ENCODE data around the gene OR4F6.
"Not testable (repeated sequence)": the region's sequence is repeated elsewhere in the genome, so short reads cannot be mapped to it uniquely, and the experiment has no call there.

Gene OR4F6, protein sequence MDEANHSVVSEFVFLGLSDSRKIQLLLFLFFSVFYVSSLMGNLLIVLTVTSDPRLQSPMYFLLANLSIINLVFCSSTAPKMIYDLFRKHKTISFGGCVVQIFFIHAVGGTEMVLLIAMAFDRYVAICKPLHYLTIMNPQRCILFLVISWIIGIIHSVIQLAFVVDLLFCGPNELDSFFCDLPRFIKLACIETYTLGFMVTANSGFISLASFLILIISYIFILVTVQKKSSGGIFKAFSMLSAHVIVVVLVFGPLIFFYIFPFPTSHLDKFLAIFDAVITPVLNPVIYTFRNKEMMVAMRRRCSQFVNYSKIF

DNA sequence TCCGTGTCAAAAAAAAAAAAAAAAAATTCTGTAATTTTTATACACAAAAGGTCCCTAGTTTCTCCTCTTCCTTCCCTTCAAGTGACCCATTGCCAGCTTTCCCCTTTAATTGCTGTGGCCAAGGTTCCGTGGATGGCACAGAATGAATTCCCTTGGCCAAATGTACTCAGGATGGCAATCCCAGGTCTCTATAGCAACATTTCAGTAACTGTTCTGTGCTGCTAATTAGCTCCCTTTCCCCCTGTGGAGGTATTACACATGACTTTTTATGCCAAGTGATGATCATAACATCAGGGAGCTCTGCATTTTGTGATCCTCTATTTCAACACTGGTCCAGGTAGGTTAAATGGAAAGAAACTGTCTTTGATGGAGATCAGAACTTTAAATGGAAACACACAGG, at the start of gene OR4F6:
Gene OR4F6, plus strand, starts transcription at position 301 of the 400 bp plus-strand sequence. CDS start 2,211 bp downstream, outside the sequence.
- no peak for DNase-seq

DNA sequence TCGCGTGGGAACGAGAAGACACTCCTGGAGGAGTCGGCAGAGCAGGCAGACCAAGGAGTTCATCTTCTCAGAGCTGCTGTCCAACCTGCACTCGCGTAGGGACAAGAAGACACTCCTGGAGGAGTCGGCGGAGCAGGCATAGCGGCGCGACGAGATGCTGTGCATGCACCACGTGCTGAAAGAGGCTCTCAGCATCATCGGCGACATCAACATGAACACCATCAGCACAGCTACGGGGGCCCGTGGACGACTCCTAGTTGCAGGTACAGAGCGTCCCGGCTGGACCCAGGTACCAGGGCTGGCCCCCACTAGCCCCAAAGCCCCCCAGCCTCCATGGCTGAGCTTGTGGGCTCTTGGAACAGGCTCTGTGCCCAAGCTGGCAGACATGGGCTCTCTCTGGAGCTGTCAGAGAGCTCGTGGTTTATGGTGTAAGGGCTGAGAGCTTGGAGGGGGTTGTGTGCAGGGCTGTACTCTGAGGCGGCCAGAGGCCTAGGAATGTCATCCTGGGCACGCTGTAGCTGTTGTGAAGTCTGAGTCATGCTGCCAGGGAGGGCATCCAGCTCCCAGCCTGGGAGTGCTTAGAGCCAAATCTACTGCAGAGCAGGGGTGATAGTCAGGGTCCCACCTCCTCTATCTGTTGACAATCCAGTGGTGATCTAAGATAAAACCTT, 38.5 kb upstream of the OR4F6 start:
- DNase-seq: not testable (repeated sequence)

DNA sequence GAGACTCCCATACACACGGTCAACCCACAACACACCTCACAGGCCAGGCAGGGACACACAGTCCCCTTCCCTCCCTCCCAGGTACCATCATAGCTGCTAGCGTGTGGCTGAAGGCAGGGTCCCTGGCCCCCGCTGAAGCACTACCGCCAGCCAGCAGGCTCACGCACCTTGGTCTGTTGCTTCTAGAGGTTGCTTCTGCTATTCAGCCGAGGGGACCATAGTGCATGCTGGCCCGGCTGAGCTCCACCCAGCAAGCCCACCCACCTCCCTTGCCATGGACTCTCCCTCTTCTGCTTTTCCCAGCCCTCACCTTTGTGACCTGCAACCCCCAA, 38.0 kb upstream of the OR4F6 start:
- not testable (repeated sequence) for DNase-seq

DNA sequence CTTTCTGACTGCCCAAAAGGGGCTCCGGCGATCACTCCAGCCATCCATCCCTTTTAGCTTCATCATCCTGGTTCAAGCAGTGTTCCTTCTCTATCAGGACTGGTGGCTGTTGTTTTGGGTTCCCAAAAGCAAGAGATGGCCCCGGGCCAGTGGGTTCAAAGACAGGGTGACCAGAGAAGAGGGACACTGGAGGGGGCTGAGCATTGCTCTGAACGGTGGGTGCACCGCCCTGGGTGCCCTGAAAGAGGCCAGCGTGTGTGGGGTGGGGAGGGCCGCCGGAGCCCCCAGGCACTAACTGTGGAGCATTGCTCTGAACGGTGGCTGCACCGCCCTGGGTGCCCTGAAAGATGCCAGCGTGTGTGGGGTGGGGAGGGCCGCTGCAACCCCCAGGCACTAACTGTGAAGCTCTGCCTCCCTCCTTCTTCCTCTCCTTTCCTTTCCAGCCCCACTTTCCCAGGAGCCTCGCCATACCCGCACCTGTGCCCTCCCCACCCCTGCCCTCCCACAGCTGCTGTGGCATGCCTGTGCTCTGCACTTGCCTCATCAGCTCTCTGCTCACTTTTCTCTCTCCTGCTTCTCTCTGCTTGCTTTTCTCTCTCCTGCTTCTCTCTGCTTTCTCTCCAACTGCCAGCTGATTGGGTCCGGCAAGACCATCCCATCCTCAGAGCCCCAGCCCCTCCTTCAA, 37.4 kb upstream of the OR4F6 start:
- DNase-seq: no peak

DNA sequence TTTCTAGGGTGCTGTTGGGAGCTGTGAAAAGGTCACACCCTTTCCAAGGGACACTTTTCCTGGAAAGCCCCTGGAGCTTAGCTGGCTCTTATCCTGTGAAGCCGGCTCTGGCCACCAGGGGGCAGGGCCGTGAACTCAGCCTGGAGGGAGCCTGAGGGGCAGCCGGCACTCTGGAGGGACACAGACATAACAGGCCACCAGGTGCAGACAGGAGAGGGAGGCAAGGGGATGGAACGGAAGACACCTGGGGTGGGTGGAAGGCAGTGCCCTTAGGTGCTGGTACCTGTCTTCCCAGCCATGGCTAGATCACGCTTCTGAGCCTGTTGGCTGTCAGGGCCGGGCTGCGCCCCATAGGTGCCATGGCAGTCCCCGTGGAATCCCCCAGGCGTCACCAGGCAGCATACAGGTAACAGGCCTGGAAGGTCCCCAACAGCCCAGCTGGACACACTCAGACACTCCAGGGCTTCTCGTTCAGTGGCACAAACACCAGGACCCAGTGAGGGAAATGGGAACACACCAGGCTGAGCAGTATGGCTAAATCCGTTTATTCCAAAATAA, 36.1 kb upstream of the OR4F6 start:
- not testable (repeated sequence) for DNase-seq

DNA sequence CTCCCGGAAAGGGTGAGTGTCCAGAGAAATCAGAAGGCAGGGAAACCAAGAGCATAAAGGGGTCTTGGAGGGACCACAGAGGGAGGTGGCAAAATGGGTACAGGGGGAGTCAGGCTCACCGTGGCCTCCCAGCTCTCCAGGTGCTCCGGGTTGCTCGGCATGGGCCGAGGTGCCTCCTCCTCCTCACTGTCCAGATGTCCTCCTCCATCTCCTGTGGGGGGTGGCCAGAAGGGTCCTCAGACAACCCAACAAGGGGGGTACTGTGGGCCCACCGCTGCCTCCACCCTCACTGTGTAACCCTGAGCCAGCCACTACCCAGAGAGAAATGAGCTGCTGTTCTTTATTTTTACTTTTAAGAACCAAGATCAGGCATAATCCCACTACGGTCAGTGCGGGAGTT, 30.4 kb upstream of the OR4F6 start:
- DNase-seq: no peak

DNA sequence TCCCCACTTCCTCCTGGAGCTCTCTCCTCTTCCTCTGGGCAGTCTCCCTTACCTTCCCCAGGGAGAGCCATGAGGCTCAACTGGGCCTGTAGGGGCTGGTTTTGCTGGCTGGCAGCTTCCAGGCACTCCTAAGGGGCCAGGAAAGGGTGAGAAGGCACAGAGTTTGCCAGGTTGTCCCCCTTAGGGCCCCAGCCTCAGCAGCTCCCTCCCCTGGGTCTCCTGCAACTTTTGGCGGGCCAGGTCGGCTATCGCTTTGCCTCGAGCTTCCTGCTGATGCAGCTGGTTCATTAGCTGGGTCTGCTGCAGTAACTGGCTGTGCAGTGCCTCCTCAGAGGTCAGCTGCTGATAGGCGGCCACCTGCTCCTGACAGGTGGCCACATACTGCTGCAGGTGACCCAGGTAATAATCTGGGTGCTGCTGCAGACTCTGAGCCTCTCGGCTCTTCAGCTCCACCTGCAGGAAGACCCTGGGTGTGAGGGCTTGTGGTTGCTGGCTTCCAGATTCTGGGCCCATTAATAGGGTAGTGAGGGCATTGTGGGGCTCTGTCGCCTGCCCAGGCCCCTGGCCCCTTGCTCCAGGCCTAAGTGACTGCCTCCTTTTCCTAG, 29.7 kb upstream of the OR4F6 start:
- DNase-seq: no peak

DNA sequence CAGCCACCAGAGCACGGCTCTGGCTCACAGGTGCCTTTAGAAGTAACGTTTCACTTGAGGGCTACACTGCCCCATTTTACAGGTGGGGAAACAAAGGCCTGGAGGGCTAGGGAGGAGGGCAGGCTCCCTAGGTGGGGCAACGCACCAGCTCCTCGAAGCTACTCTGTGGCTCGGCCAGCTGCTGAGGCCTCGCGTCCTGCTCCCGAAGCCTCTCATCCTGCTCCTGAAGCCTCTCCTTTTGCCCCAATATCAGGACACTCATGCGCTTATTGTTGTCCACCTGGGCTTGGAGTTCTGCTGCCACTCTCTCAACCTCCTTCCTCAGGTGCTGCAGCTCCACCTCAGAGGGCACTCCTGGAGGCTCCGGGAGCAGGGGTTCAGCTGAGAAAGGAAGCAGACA, 28.2 kb upstream of the OR4F6 start:
- DNase-seq: no peak

DNA sequence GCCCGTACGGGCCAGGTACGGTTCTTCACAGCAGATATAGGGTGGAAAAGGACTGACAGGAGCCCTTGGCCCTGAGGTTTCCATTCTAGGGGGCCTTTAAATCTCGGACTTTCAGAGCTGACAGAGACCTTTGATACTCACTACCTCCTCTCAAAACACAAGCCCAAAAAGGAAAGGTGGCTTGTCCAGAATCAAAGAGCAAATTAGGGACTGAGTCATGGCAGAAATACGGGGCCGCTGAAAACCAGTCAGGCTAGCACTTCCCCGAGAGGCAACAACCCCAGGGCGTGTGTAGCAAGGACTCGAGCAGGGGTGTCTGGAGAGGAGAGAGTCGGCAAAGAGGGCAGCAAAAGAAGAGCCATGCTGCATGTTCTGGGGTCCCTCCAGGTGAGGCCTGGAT, 24.7 kb upstream of the OR4F6 start:
- DNase-seq: not testable (repeated sequence)

DNA sequence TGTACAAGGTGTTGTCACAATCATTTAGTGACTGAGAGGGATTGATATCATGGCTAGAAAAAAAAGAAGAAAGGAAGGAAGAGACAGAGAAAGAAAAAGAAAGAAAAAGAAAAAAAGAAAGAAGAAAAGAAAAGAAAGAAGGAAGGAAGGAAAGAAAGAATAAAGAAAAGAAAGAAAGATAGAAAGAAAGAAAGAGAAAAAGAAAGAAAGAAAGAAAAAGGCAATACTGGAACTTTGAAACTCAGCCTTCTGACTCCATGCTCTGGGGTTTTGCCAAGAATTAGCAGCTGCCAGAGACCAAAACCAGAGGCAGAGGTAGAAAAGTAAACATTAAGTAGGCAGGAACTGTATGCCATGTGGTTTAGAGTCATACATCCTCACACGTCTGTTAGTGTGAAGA, 23.1 kb upstream of the OR4F6 start:
- not testable (repeated sequence) for DNase-seq

DNA sequence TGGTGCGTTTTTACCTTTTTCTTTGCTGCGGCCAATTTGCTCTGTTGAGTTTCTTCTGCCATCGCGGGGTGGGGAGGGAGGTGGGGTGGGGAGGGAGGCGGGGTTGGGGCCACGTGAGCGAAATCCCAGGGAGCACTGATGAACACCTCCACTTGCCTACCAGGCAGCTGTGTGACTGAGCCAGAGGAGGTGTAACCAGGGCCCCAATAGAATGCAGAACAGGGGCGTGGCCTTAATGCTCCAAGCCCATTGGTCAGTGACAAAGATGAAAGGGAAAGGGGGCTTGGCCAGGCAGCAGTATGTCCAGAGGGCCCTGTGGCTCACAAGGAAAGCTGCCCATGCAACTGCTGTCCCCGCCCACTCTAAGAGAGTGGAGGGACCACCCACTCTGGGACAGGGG, 21.4 kb upstream of the OR4F6 start:
- DNase-seq: no peak

DNA sequence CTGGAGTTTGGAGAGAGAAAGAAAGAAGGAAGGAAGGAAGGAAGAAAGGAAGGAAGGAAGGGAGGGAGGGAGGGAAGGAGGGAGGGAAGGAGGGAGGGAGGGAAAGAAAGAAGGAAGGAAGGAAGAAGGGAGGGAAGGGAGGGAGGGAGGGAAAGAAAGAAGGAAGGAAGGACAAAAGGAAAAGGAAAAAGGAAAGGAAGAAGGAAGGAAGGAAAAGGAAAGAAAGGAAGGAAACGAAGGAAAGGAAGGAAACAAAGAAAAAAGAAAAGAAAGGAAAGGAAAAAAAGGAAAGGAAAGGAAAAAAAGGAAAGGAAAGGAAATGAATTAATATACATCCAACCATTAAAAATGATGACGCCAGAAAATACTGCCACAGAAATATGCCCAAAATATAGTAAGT, 18.7 kb upstream of the OR4F6 start:
- DNase-seq: no peak

DNA sequence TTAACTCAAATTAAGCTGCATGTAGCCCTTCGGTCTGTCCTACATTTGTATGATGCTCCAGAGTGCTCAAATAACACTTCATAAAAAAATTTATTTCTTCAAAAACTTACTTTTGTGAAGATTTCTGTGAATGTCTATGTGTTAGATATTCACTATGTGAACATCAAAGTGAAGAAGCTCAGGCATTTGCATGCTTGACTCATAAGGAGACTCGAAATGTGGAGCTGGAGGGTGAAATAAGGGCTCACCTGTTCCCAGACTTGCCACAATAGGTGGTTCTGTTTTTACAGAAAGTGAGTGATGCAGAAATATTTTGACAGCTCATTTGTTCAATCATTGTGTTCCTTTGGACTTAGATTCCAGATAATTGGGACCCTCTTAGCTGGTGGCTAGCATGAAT, 16.9 kb upstream of the OR4F6 start:
- not testable (repeated sequence) for DNase-seq

DNA sequence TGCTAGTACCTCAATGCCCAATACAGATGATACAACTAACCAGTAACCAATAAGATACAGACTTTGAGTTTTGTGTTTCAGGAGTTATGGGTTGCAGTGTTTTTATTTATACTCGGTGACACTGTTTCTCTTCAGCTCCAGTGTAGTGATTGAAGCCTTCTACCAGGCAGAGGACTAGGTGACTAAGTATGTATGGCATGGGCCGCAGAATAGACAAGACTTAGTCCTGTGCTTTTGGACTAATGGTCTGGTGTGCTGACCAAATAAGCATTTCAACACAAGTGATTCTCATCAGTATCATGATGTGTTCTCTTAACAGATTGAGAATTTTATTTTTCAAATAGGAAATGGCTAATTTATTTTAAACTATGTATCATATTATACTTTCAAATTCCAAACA, 15.3 kb upstream of the OR4F6 start:
- DNase-seq: not testable (repeated sequence)

DNA sequence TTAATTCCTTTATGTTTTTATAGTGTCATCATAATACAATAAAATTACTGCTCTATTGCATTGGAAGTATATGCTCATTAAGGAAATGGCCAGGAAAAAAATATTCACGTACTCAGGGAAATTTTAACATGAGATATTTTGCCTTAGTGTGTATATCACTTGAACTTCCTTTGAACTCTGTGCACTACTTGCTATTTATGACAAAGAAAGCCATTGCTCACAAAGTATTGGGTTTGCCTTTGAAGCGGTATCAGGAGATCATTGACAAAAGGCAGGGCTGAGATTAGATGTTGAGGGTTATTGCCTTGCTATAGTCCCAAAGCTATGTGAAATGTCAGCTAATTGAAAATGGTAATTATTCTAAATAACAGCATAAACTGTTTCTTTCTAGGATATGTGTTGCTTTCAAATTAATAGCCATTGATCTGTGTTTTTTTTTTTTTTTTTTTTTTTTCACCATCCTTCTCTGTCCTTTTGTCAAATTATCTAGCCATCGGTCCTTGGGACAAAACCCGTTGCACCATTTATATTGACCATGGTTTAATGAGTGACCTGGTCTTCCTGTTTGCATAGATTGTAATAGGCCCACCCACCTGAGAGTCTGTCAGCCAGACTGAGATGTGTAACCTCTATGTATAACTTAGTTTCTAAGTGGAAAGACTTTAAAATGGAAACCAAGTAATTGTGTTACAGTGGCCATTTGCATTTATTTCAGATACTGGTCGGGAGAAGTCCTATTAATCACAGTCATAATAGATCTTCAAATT, 14.6 kb upstream of the OR4F6 start:
- DNase-seq: not testable (repeated sequence)

DNA sequence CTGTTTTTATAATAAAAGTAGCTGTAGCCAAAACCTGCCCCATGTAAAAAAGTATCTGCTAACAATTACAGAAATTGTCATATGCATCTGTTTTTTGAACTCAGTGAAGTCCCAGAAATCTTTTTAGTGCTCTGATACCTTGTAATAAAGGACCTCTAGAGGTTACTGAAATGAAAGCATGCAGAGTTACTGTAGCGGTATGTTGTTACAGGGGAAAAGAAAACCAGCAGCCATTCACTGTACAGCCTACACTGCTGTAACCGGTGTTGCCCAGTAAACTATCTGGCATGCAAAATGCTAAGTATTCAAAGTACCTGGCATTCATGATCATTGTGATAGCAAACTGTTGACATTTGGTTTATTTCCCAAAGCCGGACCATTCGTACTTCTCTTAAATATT, 12.6 kb upstream of the OR4F6 start:
- not testable (repeated sequence) for DNase-seq

DNA sequence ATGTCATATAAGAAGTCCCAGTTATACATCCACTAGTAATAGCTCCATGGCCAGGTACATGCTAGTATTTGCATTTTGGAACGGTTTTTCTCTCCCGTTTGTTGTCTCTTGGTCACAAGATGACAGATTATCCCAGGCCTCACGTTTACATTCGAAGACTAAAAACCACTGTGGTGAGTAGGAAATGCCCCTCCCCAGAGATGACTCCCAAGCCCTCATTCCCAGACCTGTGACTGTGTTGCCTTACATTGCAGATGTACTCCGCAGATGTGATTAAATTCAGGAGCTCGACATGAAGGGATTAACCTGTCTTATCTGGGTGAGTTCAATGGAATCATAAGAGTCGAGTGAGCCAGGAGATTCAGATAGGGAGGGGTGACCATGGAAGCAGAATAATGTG, 9.3 kb upstream of the OR4F6 start:
- DNase-seq: not testable (repeated sequence)

DNA sequence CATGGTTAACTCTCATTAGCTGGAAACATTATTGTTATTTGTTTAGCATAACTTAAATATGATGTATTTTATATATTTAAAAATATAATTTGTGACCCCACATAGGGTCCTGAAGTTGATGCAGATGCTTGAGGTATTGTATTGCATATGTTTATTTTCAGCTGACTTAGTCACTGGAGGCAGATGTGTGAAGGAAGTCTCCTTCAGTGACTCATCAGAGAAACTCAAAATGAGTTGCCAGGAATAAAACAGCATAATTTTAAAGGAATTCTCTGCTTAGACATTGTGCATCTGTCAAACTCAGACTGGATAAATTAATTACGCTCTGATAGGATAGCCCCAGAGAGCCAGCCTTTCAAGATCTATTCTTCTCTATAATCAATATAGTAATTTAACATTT, 7.9 kb upstream of the OR4F6 start:
- no peak for DNase-seq

DNA sequence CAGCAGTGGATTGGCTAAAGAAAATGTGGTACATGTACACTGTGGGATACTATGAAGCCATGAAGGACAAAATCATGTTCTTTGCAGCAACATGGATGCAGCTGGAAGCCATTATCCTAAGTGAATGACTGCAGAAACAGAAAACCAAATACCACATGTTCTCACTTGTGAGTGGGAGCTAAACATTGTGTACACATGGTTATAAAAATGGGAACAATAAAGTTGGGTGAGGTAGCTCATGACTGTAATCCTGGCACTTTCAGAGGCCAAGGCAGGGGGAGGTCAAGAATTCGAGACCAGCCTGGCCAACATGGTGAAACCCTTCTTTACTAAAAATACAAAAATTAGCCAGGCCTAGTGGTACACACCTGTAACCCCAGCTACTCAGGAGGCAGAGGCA, 3.6 kb upstream of the OR4F6 start:
- DNase-seq: no peak

DNA sequence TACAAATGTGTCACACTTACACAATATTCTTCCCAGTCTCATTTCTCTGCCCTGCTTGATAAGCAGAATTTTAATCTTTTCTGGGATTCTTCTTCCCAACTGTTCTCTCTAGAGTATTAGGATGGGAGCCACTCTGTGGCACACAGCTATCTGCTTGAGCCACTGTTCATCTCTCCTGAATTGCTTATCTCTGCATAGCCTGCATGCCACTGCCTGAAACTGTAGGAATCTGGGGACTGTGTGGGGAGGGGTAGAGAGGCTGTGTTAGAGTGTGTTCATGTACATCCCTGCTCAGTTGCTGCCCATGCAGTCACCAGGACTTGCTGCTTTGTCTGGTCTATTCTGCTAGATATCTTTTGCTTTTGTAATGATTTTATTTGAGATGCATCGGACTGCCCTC, 2.3 kb upstream of the OR4F6 start:
- DNase-seq: no peak

DNA sequence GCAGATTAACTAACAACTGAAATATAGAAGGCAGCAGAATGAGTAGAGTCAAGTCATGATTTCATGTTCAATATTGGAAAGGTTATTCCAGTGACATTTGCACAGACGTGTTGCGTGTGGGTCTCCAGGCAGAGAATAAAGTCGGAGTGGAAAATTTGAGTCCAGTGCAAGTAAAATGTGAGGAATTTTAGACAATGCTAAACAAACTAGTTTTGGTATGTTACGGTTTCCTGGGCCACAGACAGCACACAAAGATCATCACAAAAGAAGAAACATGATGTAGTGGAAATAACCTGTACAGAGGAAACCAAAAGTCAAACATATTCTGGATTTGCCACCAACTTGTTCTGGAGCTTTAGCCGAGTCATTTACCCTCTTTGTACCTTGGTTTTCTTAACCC, 367 bp downstream of the OR4F6 start:
- DNase-seq: no peak

DNA sequence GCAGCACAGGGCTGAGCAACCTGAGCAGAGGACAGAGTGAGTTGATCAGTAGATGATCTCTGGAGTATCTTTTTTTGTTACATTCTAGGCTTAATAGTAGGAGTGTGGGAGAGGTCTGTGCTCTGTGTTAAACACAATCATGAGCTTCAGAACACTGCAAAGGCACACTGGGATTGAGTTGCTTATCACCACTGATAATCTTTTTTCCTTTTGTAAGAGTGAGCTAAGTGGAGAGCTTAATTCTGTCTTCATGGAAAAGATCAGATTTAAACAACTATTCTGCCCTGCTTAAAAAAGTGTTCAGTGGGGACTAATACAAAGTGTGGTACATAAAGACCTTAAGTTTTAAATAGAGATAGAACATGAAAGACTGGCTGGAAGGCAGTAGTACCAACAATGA, 1.1 kb downstream of the OR4F6 start:
- no peak for DNase-seq

DNA sequence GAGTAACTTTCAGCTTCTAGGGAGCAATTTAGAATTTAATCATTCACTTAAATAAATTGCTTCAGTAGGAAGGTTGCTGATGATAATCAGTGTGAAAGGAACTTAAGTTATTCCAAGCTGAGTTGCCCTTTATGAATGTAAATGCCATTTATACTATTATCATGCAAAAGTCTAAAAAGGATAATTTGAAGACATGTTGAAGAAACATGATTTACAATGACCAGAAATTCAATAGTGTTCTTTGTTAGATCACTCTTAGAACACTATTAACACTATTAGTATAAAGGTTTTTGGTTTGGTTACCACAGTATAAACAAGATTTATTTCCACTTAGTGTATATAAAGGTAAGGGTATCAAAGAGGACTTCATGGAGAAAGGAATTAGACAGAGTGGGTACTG, 1.6 kb downstream of the OR4F6 start:
- no peak for DNase-seq

Data from activated T-cell treated with anti-CD3 and anti-CD28 coated beads for 4 hours (primary cell).